Stimulated activated naive CD8-positive, alpha-beta T cell treated with anti-CD3 and anti-CD28 coated beads, Interleukin-15, Interleukin-2, amounts not matched to agents 100 ng/mL and 50 ng/mL, for 24 hours (primary cell): Measurements from ENCODE around the gene ZNF462.
"Not testable (repeated sequence)": the region's sequence is repeated elsewhere in the genome, so short reads cannot be mapped to it uniquely, and the experiment has no call there.

Experiments
- H3K27ac Mint-ChIP-seq: one replicate; pipeline ENCODE4 v1.8.0; 2021; ENCODE audit warnings: mild to moderate bottlenecking, mixed read lengths
- H3K27me3 Mint-ChIP-seq: one replicate; pipeline ENCODE4 v1.8.0; 2021; ENCODE audit warnings: mixed read lengths
- H3K36me3 Mint-ChIP-seq: one replicate; pipeline ENCODE4 v1.8.0; 2021; ENCODE audit warnings: low read depth, mixed read lengths
- H3K4me1 Mint-ChIP-seq: one replicate; pipeline ENCODE4 v1.8.0; 2021; ENCODE audit warnings: low read depth, mixed read lengths
- H3K4me3 Mint-ChIP-seq: one replicate; pipeline ENCODE4 v1.8.0; 2021; ENCODE audit warnings: mild to moderate bottlenecking, mixed read lengths
- H3K9me3 Mint-ChIP-seq: one replicate; pipeline ENCODE4 v1.8.0; 2021; ENCODE audit warnings: mixed read lengths

Gene ZNF462

DNA sequence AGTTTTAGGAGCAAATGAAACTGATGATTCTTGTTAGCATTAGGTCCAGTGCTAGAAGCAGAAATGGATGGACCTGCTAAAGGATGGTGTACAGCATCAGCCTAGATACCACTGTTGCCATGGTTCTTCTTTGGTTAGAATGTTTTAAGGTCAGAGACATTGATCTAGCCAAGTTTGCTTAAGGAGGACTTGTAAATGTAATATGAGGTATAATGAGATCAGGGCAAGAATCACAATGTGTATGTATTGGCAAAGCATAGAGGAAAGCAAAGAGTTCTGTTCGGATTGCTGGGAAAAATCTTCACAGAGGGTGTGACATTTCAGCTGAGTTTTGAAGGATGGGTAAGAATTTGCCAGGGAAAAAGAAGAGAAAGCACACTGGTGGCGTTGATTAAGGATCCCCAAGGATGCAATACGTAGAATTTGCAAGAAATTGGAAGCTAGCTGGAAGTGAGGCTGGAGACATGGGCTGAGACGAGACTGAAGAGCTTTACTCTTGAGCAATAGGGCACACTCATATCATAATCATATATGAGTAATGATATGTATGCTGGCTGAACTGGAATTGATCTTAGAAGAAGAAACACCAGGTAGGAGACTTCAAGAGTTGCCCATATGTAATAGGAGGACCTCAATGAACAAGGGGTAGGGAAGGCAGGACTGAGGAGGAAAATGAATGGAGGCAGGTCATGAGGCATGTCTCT is 102.0 kb downstream of the ZNF462 start:
- Mint-ChIP-seq H3K4me3 (no peak overlapping the region), H3K9me3 (peaks cover 5% of the 10 kb centered on the region), H3K36me3 (no peaks in the 10 kb centered on the region), H3K27me3 (no peaks in the 10 kb centered on the region), H3K4me1 (peaks cover 14% of the 10 kb centered on the region), H3K27ac (no peak overlapping the region)

DNA sequence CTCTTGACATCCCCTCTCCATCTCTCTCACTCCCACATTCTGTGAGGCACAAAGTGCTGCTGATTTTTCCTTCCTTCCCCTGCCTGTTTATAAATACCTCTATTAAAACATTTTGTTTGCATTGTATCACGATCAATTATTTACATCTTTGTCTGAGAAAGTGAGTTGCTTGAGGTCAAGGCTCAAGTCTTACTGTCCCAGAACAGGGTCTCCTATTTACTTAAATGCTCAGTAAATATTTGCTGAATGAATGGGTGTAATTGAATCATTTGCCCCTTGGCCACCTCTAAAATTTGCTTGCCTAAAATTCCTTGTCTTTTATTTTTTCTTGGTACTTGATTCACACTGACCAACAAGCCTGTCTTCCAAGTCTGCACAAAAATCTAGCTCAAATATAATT is 103.5 kb downstream of the ZNF462 start:
- Mint-ChIP-seq H3K9me3 (peaks cover 5% of the 10 kb centered on the region), H3K4me3 (no peak overlapping the region), H3K27me3 (no peaks in the 10 kb centered on the region), H3K27ac (no peak overlapping the region), H3K36me3 (no peaks in the 10 kb centered on the region), H3K4me1 (peaks cover 14% of the 10 kb centered on the region)

DNA sequence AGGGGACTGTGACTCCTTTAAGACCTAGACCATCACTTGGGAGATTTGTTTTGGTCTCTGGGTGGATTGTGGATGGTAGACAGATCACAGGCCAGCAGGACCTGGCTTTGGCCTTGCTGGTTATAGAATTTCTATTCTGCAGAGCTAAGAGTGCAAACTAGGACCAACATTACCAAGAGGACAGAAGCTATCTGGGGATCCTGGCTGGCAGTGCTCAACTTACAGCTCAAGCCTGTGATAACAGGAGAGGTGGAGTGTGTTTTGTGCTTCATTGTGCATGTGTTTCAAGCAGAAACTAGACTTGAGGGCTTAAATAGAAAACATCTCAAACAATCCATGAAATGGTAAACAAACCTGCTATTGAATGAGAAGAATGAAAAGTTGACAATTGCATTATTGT is 106.7 kb downstream of the ZNF462 start:
- Mint-ChIP-seq H3K27me3 (no peaks in the 10 kb centered on the region), H3K36me3 (no peaks in the 10 kb centered on the region), H3K27ac (no peak overlapping the region), H3K4me1 (peaks cover 8% of the 10 kb centered on the region), H3K4me3 (no peak overlapping the region), H3K9me3 (no peaks in the 10 kb centered on the region)

DNA sequence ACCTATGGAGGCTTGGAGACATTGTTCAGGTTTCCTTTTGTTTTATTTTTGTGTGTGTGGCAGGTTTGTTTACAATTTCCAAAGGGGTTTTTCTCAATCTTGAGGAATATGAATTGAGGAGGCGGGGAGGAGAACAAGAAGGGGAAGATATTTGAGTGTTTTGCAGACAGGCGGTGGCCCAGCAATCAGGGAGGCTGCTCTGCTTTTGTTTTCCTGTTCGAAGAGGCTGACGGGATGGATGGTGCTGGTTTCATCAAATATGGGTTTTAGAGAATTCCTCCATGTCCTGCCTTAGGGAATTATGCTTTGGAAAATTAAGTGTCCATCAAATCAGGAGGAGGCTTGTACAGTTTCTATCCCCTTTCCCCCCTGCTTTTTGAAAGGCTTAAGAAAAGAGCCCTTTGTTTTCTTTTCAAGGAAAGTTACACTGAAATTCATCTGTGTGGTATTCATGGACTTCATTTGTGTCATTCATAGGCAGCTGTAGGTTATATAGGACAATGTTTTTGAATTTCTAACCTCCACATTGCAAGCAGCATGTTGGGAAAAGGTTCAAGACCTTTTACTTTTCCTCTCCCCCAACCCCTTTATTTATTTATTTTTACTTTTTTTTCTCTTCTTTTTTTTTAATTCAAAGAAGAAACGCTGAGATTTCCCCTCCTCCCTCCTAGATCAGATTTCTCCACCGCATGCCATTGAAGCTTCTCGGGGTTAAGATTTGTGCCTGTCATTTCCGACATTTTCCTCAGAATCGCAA is 107.4 kb downstream of the ZNF462 start:
- H3K27ac Mint-ChIP-seq = no peak overlapping the region
- no peaks in the 10 kb centered on the region for H3K36me3 Mint-ChIP-seq
- no peaks in the 10 kb centered on the region for H3K9me3 Mint-ChIP-seq
- H3K27me3 Mint-ChIP-seq = no peaks in the 10 kb centered on the region
- H3K4me1 Mint-ChIP-seq = peaks cover under 1% of the 10 kb centered on the region
- no peak overlapping the region for H3K4me3 Mint-ChIP-seq

DNA sequence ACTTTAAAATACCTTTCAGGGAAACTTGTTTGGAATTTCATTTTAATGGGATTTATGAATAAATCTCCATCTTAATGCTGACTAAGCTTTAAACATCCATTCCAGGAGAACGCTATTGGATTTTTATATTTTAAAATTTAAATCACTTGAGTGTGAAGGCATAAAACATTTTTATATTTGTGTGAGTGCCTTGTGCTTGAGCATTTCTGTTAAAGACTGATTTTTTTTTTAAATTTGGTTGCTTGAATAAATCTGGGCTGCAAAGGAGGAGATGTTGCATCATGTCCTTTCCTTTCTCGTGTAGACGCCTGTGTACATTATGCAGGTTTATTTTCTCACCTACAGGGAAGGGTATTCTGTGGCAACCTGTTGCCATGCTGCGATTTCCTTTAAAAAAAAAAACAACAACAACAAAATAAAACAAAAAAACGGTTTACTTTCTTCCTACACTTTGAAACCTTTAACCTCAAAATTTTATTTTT is 108.1 kb downstream of the ZNF462 start:
- Mint-ChIP-seq H3K4me3 (no peak overlapping the region), H3K9me3 (no peaks in the 10 kb centered on the region), H3K27me3 (no peaks in the 10 kb centered on the region), H3K36me3 (no peaks in the 10 kb centered on the region), H3K4me1 (no peaks in the 10 kb centered on the region), H3K27ac (no peak overlapping the region)

DNA sequence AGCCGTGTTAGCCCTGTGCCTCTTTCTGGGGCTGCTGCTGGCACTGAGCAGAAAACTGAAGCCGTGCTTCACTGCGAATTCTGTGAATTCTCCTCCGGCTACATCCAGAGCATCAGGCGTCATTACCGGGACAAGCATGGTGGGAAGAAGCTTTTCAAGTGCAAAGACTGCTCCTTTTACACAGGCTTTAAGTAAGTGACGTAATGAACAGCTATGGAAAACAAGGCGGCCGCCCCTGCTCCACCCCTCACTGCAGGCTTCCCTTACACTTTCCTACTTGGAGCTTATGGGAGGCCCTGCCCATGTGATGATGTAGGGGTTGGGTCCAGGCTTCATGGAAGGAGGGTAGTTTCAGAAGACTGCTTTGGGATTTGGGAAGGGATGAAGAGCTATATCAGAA is 109.1 kb downstream of the ZNF462 start:
- Mint-ChIP-seq H3K9me3 (no peaks in the 10 kb centered on the region), H3K36me3 (no peaks in the 10 kb centered on the region), H3K27ac (no peak overlapping the region), H3K4me1 (no peaks in the 10 kb centered on the region), H3K27me3 (no peaks in the 10 kb centered on the region), H3K4me3 (no peak overlapping the region)

DNA sequence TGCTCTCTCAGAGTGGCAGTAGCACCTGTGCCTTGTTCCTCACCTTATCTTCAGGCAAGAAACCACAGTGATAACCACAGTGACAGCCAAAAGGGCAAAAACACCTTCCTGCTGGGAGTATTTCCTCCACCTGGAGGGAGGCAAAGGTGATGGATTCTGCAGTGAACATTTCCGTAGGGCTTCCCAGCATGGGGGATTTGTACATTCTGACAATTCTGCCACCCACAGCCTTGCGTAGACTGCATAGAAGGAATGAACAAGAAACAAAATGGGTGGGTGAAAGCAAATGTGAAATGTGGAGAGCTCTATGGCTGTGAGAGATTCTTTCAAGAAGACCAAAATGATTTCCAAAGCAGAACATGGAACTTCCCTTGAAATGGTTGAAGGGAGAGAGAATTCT is 111.4 kb downstream of the ZNF462 start:
- Mint-ChIP-seq H3K4me1 (no peaks in the 10 kb centered on the region), H3K27me3 (no peaks in the 10 kb centered on the region), H3K4me3 (no peak overlapping the region), H3K36me3 (no peaks in the 10 kb centered on the region), H3K27ac (no peak overlapping the region), H3K9me3 (no peaks in the 10 kb centered on the region)

DNA sequence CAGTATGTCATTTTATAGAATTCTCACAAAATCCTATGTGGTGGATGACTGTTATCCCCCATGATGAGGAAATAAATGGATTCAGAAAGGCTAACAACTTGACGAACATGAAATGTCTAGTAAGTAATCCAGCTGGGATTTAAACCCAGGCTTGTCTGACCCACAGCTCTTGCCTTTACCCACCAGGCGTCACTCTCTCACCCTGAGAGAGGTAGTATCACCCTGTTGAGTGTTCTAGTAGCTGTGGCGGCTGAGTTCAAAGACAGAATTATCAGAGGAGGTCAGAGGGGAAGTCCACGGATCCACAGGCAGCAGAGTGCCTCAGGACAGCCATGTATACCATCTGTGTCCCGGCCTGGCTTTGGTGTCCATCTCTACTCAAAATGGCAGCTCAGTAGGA is 113.8 kb downstream of the ZNF462 start:
- Mint-ChIP-seq H3K4me3 (no peak overlapping the region), H3K36me3 (no peaks in the 10 kb centered on the region), H3K27me3 (no peaks in the 10 kb centered on the region), H3K27ac (no peak overlapping the region), H3K4me1 (peaks cover 4% of the 10 kb centered on the region), H3K9me3 (no peaks in the 10 kb centered on the region)

DNA sequence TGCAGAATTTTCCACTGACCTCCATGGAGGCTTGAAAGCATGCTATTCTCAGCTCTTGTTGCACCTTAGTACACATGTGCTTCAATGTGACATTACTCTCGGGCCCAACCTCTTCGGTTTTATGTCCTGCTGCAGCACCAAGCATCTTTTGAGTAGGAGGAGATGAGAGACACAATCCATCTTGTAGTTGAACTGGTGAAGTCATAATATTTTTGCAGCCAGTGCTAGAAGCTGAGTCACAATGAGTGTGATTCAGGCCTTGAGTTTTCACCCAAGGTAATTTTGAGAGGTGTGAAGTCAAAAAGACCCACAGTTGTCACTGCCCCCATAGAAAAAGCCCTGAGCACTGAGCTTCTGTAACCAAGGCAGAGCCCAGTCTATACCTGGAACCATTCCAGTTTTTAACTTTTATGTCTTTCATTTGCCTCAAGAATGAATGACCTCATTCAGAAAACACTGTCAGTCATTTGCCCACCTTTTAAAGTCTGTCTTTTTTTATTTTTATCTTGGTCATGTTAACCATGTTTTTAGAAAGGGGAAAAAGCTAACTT is 117.7 kb downstream of the ZNF462 start:
- Mint-ChIP-seq H3K27me3 (no peaks in the 10 kb centered on the region), H3K9me3 (peaks cover 3% of the 10 kb centered on the region), H3K36me3 (no peaks in the 10 kb centered on the region), H3K4me3 (no peak overlapping the region), H3K27ac (no peak overlapping the region), H3K4me1 (peaks cover 4% of the 10 kb centered on the region)

DNA sequence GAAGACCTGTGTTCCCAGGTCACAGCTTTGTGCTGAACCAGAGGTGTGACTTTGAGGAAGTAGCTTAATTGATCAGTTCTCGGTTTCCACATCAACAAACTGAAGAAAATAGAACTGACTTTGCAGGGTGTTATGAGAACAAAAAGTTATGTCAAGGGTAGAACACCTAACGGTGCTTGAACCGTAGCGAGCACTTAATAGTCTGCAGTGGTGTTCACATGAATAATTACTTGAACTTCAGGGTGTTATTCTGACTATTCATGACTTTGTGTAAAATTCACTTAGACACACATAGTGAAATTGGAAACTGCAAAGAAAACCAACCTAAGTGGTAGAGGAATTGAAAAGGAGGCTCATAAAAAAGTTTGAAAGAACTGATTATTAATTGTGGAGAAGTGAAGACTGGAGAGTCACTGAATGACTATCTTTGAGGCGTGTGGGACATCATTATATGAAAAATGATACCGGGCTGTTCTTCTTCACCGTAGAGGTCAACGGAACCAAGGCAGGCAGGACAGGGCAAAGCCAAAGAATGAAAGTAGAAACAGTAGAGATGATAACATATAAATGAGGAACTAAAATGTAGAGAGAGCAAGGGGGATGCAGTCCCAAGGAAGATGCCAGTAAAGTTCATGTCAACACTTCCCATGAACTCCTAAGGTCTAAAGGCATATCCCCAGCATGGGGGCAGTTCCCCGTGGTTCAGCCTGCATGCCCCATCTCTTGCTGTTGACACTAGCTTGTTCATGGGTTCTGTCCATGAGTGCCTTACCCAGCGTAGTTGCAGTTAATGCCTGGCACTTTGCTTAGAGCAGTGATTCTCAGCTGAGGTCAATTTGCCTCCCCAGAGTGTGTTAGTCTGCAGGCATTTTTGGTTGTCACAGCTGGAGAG is 118.7 kb downstream of the ZNF462 start:
- no peaks in the 10 kb centered on the region for H3K36me3 Mint-ChIP-seq
- H3K27ac Mint-ChIP-seq = no peak overlapping the region
- H3K4me3 Mint-ChIP-seq = no peak overlapping the region
- peaks cover 4% of the 10 kb centered on the region for H3K4me1 Mint-ChIP-seq
- H3K9me3 Mint-ChIP-seq = peaks cover 3% of the 10 kb centered on the region
- no peaks in the 10 kb centered on the region for H3K27me3 Mint-ChIP-seq

DNA sequence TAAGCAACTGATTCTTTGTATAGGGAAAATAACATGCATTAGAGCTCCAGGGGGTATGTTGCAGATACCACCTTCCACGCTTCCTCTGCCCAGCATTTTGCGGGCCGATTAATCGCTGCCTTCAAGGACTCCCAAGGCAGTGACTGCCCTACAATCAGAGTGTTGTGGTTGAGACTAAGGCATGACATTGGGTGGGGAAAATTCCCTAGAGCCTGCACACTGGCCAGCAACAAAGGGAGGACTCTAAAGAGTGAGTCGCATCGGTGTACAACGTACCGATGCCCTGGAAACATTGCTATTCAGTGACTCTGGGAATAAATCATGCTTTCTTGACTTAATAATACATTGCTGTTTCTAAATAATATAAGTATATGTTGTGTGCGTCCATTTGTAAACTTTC is 119.7 kb downstream of the ZNF462 start:
- H3K27me3 Mint-ChIP-seq = no peaks in the 10 kb centered on the region

DNA sequence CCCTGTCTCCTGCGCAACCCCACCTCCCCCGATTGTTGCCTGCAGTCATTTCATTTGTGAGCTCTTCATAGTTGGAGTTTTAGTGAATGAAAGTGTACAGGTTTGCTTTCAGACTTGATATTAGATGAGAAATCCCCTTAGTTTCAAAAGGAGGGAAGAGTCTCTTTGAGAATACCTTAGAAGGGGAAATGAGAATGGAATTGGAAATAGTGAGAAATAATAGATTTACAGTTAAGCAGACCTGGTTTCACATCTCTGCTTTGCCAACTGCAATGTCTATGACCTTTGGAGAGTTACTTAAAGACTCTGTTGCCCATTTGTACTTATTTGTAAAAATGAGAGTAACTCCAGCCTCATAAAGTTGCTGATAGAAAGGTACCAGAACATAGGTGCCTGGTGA is 120.4 kb downstream of the ZNF462 start:
- H3K9me3 Mint-ChIP-seq = peaks cover 7% of the 10 kb centered on the region

More for the DNA sequence above, 119.7 kb downstream of the ZNF462 start:
- Mint-ChIP-seq H3K27ac (no peak overlapping the region), H3K4me1 (peaks cover 4% of the 10 kb centered on the region), H3K4me3 (no peak overlapping the region), H3K9me3 (peaks cover 3% of the 10 kb centered on the region), H3K36me3 (no peaks in the 10 kb centered on the region)

DNA sequence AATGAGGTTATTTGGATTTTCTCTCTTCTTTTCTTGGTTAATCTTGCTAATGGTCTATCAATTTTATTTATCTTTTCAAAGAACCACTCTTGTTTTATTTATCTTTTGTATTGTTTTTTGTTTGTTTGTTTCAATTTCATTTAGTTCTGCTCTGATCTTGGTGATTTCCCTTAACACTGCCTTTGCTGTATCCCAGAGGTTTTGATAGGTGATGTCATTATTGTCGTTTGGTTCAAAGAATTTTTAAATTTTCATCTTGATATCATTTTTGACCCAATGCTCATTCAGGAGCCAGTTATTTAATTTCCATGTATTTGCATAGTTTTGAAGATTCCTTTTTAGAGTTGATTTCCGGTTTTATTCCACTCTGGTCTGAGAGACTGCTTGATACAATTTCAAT is 126.9 kb downstream of the ZNF462 start:
- not testable (repeated sequence) for H3K4me1 Mint-ChIP-seq, H3K36me3 Mint-ChIP-seq, H3K9me3 Mint-ChIP-seq, H3K4me3 Mint-ChIP-seq, H3K27me3 Mint-ChIP-seq, H3K27ac Mint-ChIP-seq

More for the DNA sequence above, 120.4 kb downstream of the ZNF462 start:
- Mint-ChIP-seq H3K4me1 (peaks cover 4% of the 10 kb centered on the region), H3K27me3 (no peaks in the 10 kb centered on the region), H3K4me3 (no peak overlapping the region), H3K36me3 (no peaks in the 10 kb centered on the region), H3K27ac (no peak overlapping the region)

DNA sequence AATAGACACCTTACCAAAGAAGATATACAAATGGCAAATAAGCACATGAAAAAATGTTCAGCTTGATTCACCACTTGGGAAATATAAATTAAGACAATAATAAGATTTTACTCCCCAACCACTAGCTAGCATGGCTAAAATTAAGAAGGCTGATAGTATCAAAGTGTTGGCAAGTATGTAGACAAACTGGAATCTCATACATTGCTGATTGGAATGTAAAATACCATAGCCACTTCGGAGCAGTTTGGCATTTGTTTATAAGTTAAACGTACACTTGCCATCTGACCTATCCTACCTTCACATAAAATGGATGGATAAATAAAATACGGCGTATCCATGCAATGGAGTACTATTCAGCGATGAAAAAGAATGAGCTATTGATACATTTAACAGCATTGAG is 129.2 kb downstream of the ZNF462 start:
- Mint-ChIP-seq H3K4me3 (no peak overlapping the region), H3K27me3 (peaks cover 4% of the 10 kb centered on the region), H3K4me1 (no peaks in the 10 kb centered on the region), H3K27ac (no peak overlapping the region), H3K9me3 (peaks cover 4% of the 10 kb centered on the region), H3K36me3 (no peaks in the 10 kb centered on the region)

DNA sequence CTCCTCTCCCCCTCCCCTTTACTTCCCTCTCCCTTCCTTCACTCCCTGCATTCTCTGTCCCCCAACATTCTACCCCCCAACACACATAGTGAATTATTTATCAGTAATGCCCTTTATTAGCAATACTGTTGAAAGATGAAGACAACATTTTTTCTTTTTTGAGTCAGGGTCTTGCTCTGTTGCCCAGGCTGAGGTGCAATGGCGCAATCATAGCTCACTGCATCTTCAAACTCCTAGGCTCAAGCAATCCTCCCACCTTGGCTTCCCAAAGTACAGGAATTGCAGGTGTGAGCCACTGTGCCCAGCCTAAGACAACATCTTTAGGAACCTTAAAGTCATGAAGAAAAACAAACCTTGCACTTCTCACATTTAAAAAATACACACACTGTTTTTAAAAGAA is 130.6 kb downstream of the ZNF462 start:
- Mint-ChIP-seq H3K4me1 (no peaks in the 10 kb centered on the region), H3K4me3 (no peak overlapping the region), H3K27ac (no peak overlapping the region), H3K36me3 (no peaks in the 10 kb centered on the region), H3K9me3 (no peaks in the 10 kb centered on the region), H3K27me3 (peaks cover 4% of the 10 kb centered on the region)
